B cell (primary cell): Measurements from ENCODE around the gene SUSD2. TPM values are rescaled to one million over a fixed set of nuclear protein-coding genes. Genes with fewer than 3 reads are reported as not detected.

Experiments
- ATAC-seq: fragments of 200-7000 bp; cut with Tn5 transposase; one replicate; pipeline ENCODE4 v1.10.0; 2021; ENCODE audit warnings: low read depth, mild to moderate bottlenecking, moderate number of reproducible peaks, moderate library complexity
- CTCF ChIA-PET: fragments of 350-600 bp; sonication (Branson Sonifier 250); formaldehyde crosslinking; loops from one replicate; lab custom pipeline; 2021; ENCODE audit warnings: antibody characterized with exemption, inconsistent platforms; lab: Charles Lee
- POLR2A ChIA-PET: fragments of 350-600 bp; sonication (Branson Sonifier 250); formaldehyde crosslinking; loops from one replicate; lab custom pipeline; 2021; ENCODE audit warnings: antibody characterized with exemption; lab: Charles Lee
- DNase-seq: peaks from one replicate; pipeline ENCODE4 v3.0.0; 2013
- H2AFZ ChIP-seq: 2 replicates; pipeline ENCODE4 v1.6.1; 2012; ENCODE audit warnings: mild to moderate bottlenecking, low read depth, low read length; ENCODE audit not compliant: insufficient read depth, poor library complexity, severe bottlenecking
- H3K27ac ChIP-seq, 2 donors: 1 replicate in 1 of 2; 2 replicates in 1 of 2; pipeline ENCODE4 v1.5.1; 2012 to 2013; ENCODE audit warnings: low read length in 2 of 2, mild to moderate bottlenecking in 2 of 2, moderate library complexity in 1 of 2
- H3K27me3 ChIP-seq, 4 experiments: fragments of 200-600 bp in 1 of 4; sonication (generic) in 1 of 4; replicated peaks in 1 of 4; 1 replicate in 2 of 4; 2 replicates in 2 of 4; pipeline versions ENCODE4 v1.6.1 to v1.7.0; 2013 to 2016; ENCODE audit warnings: low read length in 3 of 4, mild to moderate bottlenecking in 2 of 4, mixed read lengths in 1 of 4, moderate library complexity in 1 of 4; ENCODE audit not compliant: insufficient read depth in 4 of 4, control insufficient read depth in 3 of 4; ENCODE audit errors: control extremely low read depth in 1 of 4
- H3K36me3 ChIP-seq, 2 experiments: replicated peaks in 1 of 2; 1 replicate in 1 of 2; 2 replicates in 1 of 2; pipeline versions ENCODE4 v1.6.1 to v1.7.1; 2013; ENCODE audit warnings: low read length in 1 of 2; ENCODE audit not compliant: insufficient read depth in 2 of 2, control insufficient read depth in 1 of 2; ENCODE audit errors: control extremely low read depth in 1 of 2, extremely low read depth in 1 of 2
- H3K4me1 ChIP-seq, 2 donors: fragments of 200-600 bp in 1 of 2; sonication (generic) in 1 of 2; 1 replicate in 1 of 2; 2 replicates in 1 of 2; pipeline versions ENCODE4 v1.5.1 to v1.6.1; 2013 to 2017; ENCODE audit warnings: low read length in 2 of 2; ENCODE audit not compliant: control insufficient read depth in 2 of 2, insufficient read depth in 2 of 2
- H3K4me2 ChIP-seq: replicated peaks from 2 replicates; pipeline ENCODE3; 2012; ENCODE audit warnings: mild to moderate bottlenecking, low read depth, low read length; ENCODE audit not compliant: poor library complexity, severe bottlenecking
- H3K4me3 ChIP-seq, 5 experiments: fragments of 200-600 bp in 1 of 5; sonication (generic) in 1 of 5; 1 replicate in 3 of 5; 2 replicates in 2 of 5; pipeline versions ENCODE4 v1.5.1 to v1.7.0; 2011 to 2016; ENCODE audit warnings: low read length in 4 of 5, mild to moderate bottlenecking in 4 of 5, low read depth in 2 of 5, control low read depth in 1 of 5, moderate library complexity in 1 of 5; ENCODE audit not compliant: insufficient read depth in 1 of 5; ENCODE audit errors: control extremely low read depth in 1 of 5, extremely low read depth in 1 of 5
- H3K79me2 ChIP-seq: fragments of 200-600 bp; sonication (generic); one replicate; pipeline ENCODE4 v1.6.0; 2016; ENCODE audit warnings: low read length; ENCODE audit not compliant: control insufficient read depth, insufficient read depth
- H3K9ac ChIP-seq: fragments of 200-600 bp; sonication (generic); 2 replicates; pipeline ENCODE4 v1.6.1; 2017; ENCODE audit warnings: mild to moderate bottlenecking, low read length, moderate library complexity
- H3K9me3 ChIP-seq, 3 donors: one replicate each; pipeline versions ENCODE4 v1.6.1 to v1.7.1; 2013; ENCODE audit warnings: low read length in 2 of 3; ENCODE audit not compliant: control insufficient read depth in 2 of 3, insufficient read depth in 1 of 3; ENCODE audit errors: control extremely low read depth in 1 of 3
- H4K20me1 ChIP-seq: 2 replicates; pipeline ENCODE4 v1.6.0; 2012; ENCODE audit warnings: mild to moderate bottlenecking, low read length; ENCODE audit not compliant: insufficient read depth, control insufficient read depth, poor library complexity, severe bottlenecking
- H3K27ac Mint-ChIP-seq: one replicate; pipeline ENCODE4 v1.8.0; 2021; ENCODE audit warnings: mixed read lengths
- H3K27me3 Mint-ChIP-seq: one replicate; pipeline ENCODE4 v1.8.0; 2021; ENCODE audit warnings: mixed read lengths
- H3K4me1 Mint-ChIP-seq: one replicate; pipeline ENCODE4 v1.8.0; 2021; ENCODE audit warnings: mixed read lengths
- H3K4me3 Mint-ChIP-seq: one replicate; pipeline ENCODE4 v1.8.0; 2021; ENCODE audit warnings: mixed read lengths
- H3K9me3 Mint-ChIP-seq: one replicate; pipeline ENCODE4 v1.8.0; 2022; ENCODE audit warnings: mixed read lengths; ENCODE audit not compliant: insufficient read depth
- EZH2 ChIP-seq: IDR thresholded peaks from 2 replicates; pipeline ENCODE4 v1.6.1; 2012; ENCODE audit warnings: borderline replicate concordance, low read depth, mild to moderate bottlenecking, moderate library complexity, low read length; ENCODE audit not compliant: insufficient read depth, poor library complexity, severe bottlenecking
- WGBS: methylation state at CpG from one replicate; pipeline ENCODE4 v1.1.5; 2013; ENCODE audit warnings: missing lambda C conversion rate; ENCODE audit not compliant: insufficient coverage; 5-methylcytosine and 5-hydroxymethylcytosine counted together
- intact Hi-C: fragments of 100-400 bp; cut with micrococcal nuclease; formaldehyde crosslinking; loops from one replicate; pipeline ENCODE4 v1.10.0; 2022
- polyA plus RNA-seq: library from polyadenylated mRNA; depleted of rRNA; stranded (reverse); fragments of >200 nt; gene quantifications from 2 replicates; pipeline ENCODE4 v1.2.3, GENCODE V29; 2012
- total RNA-seq, 2 donors: library from RNA; stranded (reverse); fragments of 120-200 nt in 1 of 2; gene quantifications; 1 replicate in 1 of 2; 2 replicates in 1 of 2; pipeline versions ENCODE4 v1.2.3 to v1.2.4, GENCODE V29; 2013 to 2022
- TF ChIP-seq, protein P1 (sequence below): fragments of 200-600 bp; IDR thresholded peaks from one replicate; pipeline ENCODE4 v1.8.0; 2022; ENCODE audit warnings: antibody characterized with exemption, mild to moderate bottlenecking

The SUSD2 gene
- total and polyA plus RNA-seq, 2 donors (not counting 1 experiment from before 2014, with no cell fraction given): 0.30 to 0.48 TPM

DNA sequence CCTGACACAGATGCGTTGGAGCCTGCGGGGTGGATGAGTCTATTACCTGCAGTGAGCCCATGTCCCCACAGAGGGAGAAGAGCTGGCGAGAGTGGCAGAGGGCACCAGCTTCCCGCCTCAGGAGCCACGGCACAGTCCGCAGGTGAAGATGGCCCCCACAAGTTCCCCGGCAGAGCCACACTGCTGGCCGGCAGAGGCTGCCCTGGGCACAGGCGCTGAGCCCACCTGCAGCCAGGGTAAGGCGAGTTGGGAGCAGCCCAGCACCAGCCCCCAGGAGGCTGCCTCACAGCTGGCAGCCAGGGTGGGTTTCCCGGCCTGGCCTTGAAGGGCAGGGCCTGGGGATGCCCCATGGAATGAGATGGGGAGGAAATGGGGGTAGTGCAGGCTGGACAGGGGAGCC is 5.2 kb upstream of the SUSD2 start:
- no peak overlapping the region for H3K9ac ChIP-seq
- no peak overlapping the region for H2AFZ ChIP-seq
- peaks cover 0 to 65% of the 10 kb centered on the region in 2 experiments for H3K36me3 ChIP-seq
- intact Hi-C loops: loop anchor here (5.0 kb wide), 2 partner anchors 194 to 314 kb away; partner anchors contain the start of gene GSTT2
- no peaks in the 10 kb centered on the region for H3K27me3 Mint-ChIP-seq
- H3K9me3 Mint-ChIP-seq: no peaks in the 10 kb centered on the region
- WGBS: 94% methylated on average over 11 of the region's 11 CpGs
- H3K4me3 ChIP-seq: no peak overlapping the region
- no peaks in the 10 kb centered on the region for H3K9me3 ChIP-seq
- no peak for DNase-seq
- H3K4me2 ChIP-seq: no peak overlapping the region
- ChIA-PET POLR2A (interaction anchor here (1.4 kb wide), 1 partner anchor 43 kb away, joined by 4 read pairs; no protein-coding TSS in a partner anchor), CTCF (interaction anchor here (1.3 to 5.0 kb wide), 9 partner anchors 14 to 166 kb away, joined by 3 to 84 read pairs (median 8); partner anchors contain the start of gene CABIN1)
- H3K4me1 ChIP-seq: no peaks in the 10 kb centered on the region
- H3K27me3 ChIP-seq: no peaks in the 10 kb centered on the region
- no peak overlapping the region for H3K27ac Mint-ChIP-seq
- H4K20me1 ChIP-seq: peaks cover 12% of the 10 kb centered on the region
- TF ChIP-seq EZH2: no peak
- TF ChIP-seq, protein P1, sequence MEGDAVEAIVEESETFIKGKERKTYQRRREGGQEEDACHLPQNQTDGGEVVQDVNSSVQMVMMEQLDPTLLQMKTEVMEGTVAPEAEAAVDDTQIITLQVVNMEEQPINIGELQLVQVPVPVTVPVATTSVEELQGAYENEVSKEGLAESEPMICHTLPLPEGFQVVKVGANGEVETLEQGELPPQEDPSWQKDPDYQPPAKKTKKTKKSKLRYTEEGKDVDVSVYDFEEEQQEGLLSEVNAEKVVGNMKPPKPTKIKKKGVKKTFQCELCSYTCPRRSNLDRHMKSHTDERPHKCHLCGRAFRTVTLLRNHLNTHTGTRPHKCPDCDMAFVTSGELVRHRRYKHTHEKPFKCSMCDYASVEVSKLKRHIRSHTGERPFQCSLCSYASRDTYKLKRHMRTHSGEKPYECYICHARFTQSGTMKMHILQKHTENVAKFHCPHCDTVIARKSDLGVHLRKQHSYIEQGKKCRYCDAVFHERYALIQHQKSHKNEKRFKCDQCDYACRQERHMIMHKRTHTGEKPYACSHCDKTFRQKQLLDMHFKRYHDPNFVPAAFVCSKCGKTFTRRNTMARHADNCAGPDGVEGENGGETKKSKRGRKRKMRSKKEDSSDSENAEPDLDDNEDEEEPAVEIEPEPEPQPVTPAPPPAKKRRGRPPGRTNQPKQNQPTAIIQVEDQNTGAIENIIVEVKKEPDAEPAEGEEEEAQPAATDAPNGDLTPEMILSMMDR: no peak
- no peak overlapping the region for H3K27ac ChIP-seq
- H3K4me1 Mint-ChIP-seq: no peaks in the 10 kb centered on the region
- H3K4me3 Mint-ChIP-seq: no peak overlapping the region
- no peak for ATAC-seq
- no peaks in the 10 kb centered on the region for H3K79me2 ChIP-seq

DNA sequence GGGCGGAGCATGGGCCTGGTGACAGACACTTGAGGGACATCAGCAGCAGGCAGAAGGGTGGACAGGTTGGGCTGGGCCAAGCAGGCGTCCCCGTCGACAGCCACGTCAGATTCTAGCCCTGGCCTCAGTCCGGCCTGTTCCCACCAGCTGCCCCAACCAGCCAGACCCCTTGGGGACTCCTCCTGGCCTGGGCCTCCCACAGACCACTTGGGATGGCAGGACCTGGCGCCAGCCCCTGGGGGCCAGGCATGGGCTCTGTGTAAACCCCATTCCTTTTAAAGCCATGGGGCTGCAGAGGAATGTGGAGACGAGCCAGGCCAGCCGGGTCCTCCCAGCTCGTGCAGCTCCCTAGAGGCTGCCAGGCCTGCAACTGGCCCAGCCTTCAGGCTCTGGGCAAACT is 4.7 kb upstream of the SUSD2 start:
- Histone ChIP-seq H3K4me3 (no peak overlapping the region), H4K20me1 (peaks cover 12% of the 10 kb centered on the region), H3K27me3 (no peaks in the 10 kb centered on the region), H3K79me2 (no peaks in the 10 kb centered on the region), H3K4me1 (no peaks in the 10 kb centered on the region), H2AFZ (no peak overlapping the region), H3K9me3 (no peaks in the 10 kb centered on the region), H3K4me2 (no peak overlapping the region), H3K36me3 (peaks cover 0 to 59% of the 10 kb centered on the region in 2 experiments), H3K9ac (no peak overlapping the region), H3K27ac (no peak overlapping the region)
- no peak for TF ChIP-seq EZH2
- H3K4me1 Mint-ChIP-seq: no peaks in the 10 kb centered on the region
- H3K4me3 Mint-ChIP-seq: no peak overlapping the region
- 98% methylated on average over 10 of the region's 10 CpGs for WGBS
- ATAC-seq (no peak), DNase-seq (no peak)
- no peak overlapping the region for H3K27ac Mint-ChIP-seq
- no peaks in the 10 kb centered on the region for H3K27me3 Mint-ChIP-seq
- ChIA-PET POLR2A (no interaction called here), CTCF (interaction anchor here (1.0 to 5.0 kb wide), 4 partner anchors 19 to 75 kb away, joined by 3 to 84 read pairs (median 42); no protein-coding TSS in a partner anchor)
- intact Hi-C loops: loop anchor here (5.0 kb wide), 2 partner anchors 194 to 314 kb away; partner anchors contain the start of gene GSTT2
- no peaks in the 10 kb centered on the region for H3K9me3 Mint-ChIP-seq
